ENCODE data around the gene GCNT2.
"Not testable (repeated sequence)": the region's sequence is repeated elsewhere in the genome, so short reads cannot be mapped to it uniquely, and the experiment has no call there.

Gene GCNT2

DNA sequence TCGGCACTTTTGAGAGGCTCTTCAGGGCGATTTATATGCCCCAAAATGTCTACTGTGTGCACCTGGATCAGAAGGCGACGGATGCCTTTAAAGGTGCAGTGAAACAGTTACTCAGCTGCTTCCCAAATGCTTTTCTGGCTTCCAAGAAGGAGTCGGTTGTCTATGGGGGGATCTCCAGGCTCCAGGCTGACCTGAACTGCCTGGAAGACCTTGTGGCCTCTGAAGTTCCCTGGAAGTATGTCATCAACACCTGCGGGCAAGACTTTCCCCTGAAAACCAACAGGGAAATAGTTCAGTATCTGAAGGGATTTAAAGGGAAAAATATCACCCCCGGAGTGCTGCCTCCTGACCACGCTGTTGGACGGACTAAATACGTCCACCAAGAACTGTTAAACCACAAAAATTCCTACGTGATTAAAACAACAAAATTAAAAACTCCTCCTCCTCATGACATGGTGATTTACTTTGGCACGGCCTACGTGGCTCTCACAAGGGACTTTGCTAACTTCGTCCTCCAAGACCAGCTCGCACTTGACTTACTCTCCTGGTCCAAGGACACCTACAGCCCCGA lies 8.2 kb downstream of the GCNT2 start:
- DNase-seq (ENCODE audit: insufficient read length, low spot score) (no peak), FAIRE-seq (no peak)
- TF ChIP-seq, protein P1, sequence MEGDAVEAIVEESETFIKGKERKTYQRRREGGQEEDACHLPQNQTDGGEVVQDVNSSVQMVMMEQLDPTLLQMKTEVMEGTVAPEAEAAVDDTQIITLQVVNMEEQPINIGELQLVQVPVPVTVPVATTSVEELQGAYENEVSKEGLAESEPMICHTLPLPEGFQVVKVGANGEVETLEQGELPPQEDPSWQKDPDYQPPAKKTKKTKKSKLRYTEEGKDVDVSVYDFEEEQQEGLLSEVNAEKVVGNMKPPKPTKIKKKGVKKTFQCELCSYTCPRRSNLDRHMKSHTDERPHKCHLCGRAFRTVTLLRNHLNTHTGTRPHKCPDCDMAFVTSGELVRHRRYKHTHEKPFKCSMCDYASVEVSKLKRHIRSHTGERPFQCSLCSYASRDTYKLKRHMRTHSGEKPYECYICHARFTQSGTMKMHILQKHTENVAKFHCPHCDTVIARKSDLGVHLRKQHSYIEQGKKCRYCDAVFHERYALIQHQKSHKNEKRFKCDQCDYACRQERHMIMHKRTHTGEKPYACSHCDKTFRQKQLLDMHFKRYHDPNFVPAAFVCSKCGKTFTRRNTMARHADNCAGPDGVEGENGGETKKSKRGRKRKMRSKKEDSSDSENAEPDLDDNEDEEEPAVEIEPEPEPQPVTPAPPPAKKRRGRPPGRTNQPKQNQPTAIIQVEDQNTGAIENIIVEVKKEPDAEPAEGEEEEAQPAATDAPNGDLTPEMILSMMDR (IDR thresholded peaks at IDR 0.05; ENCODE audit: insufficient read depth, missing control alignments) = no peak

DNA sequence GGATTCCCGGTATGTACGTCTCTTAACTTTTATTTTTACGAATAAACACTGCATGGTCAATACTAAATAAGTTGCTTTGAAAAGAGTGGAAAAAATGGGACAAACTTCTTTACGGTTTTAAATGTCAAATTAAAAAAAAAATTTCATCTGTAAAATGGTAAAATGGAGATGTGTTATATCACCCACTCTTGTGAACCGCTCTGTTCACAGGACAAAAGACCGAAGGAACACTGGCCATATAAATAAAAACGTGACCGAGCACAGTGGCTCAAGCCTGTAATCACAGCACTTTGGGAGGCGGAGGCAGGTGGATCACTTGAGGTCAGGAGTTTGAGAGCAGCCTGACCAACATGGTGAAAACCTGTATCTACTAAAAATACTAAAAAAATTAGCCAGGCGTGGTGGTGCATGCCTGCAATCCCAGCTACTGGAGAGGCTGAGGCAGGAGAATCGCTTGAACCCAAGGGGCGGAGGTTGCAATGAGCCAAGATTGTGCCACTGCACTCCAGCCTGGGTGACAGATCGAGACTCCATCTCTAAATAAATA lies 8.8 kb downstream of the GCNT2 start:
- not testable (repeated sequence) for FAIRE-seq; DNase-seq (ENCODE audit: insufficient read length, low spot score)

DNA sequence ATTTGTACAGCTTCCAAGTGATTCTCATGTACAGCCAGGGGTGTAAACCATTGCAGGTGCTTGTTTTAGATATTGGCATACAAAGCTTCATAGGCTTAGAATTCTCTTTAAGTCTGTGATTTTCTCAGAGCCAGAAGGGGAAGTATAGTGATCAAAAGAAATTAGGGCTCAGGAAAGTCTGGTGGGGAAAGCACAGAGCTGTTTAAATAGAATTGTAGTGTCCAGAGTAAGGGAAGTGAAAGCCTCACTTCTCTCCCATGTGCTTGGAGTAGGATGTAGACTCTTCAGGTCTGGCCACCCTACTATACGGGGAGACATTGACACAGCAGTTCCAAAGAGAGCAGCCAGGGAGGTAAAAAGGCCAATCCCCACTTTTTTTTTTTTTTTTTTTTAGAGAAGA lies 10.4 kb downstream of the GCNT2 start:
- no peak for FAIRE-seq
- TF ChIP-seq, protein P1 (IDR thresholded peaks at IDR 0.05; ENCODE audit: insufficient read depth, missing control alignments) = no peak
- DNase-seq (ENCODE audit: insufficient read length, low spot score) = no peak

DNA sequence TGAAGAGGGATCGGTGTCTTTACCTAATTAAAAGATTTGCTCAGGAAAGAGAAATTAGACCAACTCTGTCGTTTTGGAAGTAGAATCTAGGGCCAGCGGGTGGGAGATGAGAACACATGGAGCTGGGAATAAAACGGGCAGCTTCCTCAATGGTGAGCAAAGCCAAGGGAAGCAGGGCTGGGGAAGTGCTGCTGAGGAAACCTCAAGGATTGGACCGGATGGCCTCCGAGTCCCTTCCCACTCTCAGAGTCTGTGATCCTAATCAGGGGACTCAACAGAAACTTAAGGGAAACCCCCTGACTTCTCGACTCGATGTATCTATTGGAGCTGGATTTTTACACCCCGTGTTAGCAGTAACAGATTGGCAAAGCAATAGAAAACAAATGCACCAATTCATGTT lies 10.8 kb downstream of the GCNT2 start:
- DNase-seq (ENCODE audit: insufficient read length, low spot score) = no peak
- FAIRE-seq = no peak
- TF ChIP-seq, protein P1 (IDR thresholded peaks at IDR 0.05; ENCODE audit: insufficient read depth, missing control alignments) = no peak

DNA sequence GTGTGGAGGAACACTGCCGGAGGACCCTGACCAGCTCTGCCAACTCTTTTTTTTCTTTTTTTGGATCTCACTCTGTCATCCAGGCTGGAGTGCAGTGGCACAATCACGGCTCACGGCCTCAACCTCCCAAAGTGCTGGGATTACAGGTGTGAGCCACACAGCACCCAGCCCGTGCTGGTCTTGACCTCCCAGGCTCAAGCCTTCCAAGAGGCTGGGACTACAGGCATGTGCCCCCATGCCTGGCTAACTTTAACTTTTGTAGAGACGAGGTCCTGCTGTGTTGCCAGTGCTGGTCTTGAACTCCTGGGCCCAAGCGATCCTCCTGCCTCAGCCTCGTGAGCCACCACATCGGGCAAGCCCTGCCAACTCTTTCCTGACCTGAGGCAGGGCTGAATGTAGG lies 11.2 kb downstream of the GCNT2 start:
- no peak for DNase-seq (ENCODE audit: insufficient read length, low spot score)
- TF ChIP-seq, protein P1 (IDR thresholded peaks at IDR 0.05; ENCODE audit: insufficient read depth, missing control alignments) = no peak
- FAIRE-seq = no peak

DNA sequence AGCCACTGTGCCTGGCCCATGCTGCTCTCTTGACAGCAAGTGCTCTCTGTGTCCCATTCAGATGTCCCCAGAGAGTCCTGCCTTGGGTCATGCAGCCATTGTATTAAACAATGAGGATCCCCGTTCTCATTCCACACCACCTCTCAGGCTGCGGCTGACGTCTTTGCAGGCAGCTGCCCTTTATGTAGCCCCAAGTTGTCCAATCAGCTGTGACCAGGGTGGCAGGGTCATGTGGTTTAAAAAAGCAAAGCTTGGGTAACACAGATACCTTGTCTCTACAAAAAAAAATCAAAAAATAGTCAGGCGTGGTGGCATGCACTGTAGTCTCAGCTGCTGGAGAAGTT lies 13.2 kb downstream of the GCNT2 start:
- TF ChIP-seq, protein P1 (IDR thresholded peaks at IDR 0.05; ENCODE audit: insufficient read depth, missing control alignments) = no peak
- FAIRE-seq (no peak), DNase-seq (ENCODE audit: insufficient read length, low spot score) (no peak)

DNA sequence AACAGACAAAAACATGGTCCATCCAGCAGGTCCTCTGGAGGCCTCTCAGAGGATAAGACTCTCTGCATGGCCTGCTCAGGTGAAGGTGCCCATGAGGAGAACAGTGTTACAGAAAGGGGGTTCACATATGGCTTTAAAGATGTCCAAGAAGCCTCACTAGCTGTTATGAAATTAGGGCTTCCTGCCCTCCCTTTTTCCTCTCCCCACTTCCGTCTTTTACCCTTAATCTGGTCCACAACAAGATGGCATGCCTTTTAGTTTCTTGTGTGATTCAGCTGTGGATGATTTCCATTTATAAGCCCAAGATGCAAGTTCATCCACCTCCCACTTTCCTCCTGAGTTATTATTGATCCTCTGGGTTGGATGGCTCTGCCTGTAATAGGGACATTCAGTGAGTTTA lies 14.0 kb downstream of the GCNT2 start:
- FAIRE-seq (no peak), DNase-seq (ENCODE audit: insufficient read length, low spot score) (no peak)
- TF ChIP-seq, protein P1 (IDR thresholded peaks at IDR 0.05; ENCODE audit: insufficient read depth, missing control alignments) = no peak

DNA sequence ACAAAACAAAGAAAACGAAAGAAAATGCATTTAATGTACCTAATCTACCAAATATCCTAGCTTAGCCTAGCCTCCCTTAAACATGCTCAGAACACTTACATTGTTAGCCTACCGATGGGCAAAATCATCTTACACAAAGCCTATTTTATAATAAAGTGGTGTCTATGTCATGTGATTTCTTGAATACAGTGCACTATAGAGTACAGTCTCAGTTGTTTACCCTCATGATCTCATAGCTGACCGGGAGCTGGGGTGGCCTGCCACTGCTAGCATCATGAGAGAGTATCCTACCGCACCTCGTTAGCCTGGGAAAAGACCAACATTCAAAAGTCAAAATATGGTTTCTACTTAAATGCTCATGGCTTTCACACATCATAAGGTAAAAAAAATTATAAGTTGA lies 16.6 kb downstream of the GCNT2 start:
- no peak for FAIRE-seq
- TF ChIP-seq, protein P1 (IDR thresholded peaks at IDR 0.05; ENCODE audit: insufficient read depth, missing control alignments) = no peak
- no peak for DNase-seq (ENCODE audit: insufficient read length, low spot score)

Measured in D721Med (cell line).